Adrenal gland (tissue), 12 donors: Measurements from ENCODE around the gene FCRL4. TPM values are rescaled to one million over a fixed set of nuclear protein-coding genes. Genes with fewer than 3 reads are reported as not detected.

Experiments
- DNase-seq, 7 donors: peaks; one replicate each; pipeline ENCODE4 v3.0.0-alpha.2; 2019 to 2020
- H3K27ac ChIP-seq, 5 donors: fragments of 200-600 bp; sonication (generic) in 4 of 5; 1 replicate in 3 of 5; 2 replicates in 2 of 5; pipeline versions ENCODE4 v1.5.1 to v1.8.0; 2016 to 2020; ENCODE audit warnings: mild to moderate bottlenecking in 1 of 5
- H3K27me3 ChIP-seq: fragments of 200-600 bp; 2 replicates; pipeline ENCODE4 v1.8.0; 2021
- H3K36me3 ChIP-seq, 2 donors: fragments of 200-600 bp; replicated peaks in 1 of 2; 1 replicate in 1 of 2; 2 replicates in 1 of 2; pipeline versions ENCODE4 v1.5.1 to v1.8.0; 2018 to 2022
- H3K4me1 ChIP-seq, 2 donors: fragments of 200-600 bp; replicated peaks in 1 of 2; 1 replicate in 1 of 2; 2 replicates in 1 of 2; pipeline versions ENCODE4 v1.5.1 to v1.8.0; 2018 to 2021
- H3K4me3 ChIP-seq, 4 donors: fragments of 200-600 bp; sonication (generic) in 3 of 4; one replicate each; pipeline ENCODE4 v1.5.1; 2016 to 2018
- H3K9me3 ChIP-seq, 3 donors: fragments of 200-600 bp; sonication (generic) in 1 of 3; replicated peaks in 1 of 3; 1 replicate in 2 of 3; 2 replicates in 1 of 3; pipeline versions ENCODE4 v1.5.1 to v1.8.0; 2016 to 2021
- CTCF ChIP-seq, 6 experiments: fragments of 450-650 bp in 4 of 6; fragments of 200-600 bp in 2 of 6; sonication (generic) in 1 of 6; IDR thresholded peaks; 1 replicate in 5 of 6; 2 replicates in 1 of 6; pipeline versions ENCODE4 v1.5.1 to v1.8.0; 2016 to 2021; ENCODE audit warnings: antibody characterized with exemption in 6 of 6, mild to moderate bottlenecking in 2 of 6, moderate library complexity in 1 of 6
- POLR2A ChIP-seq, 2 donors: fragments of 450-650 bp; IDR thresholded peaks; one replicate each; pipeline ENCODE4 v1.6.1; 2017; ENCODE audit warnings: antibody characterized with exemption in 2 of 2, mild to moderate bottlenecking in 2 of 2, moderate library complexity in 1 of 2
- WGBS, 4 donors: extraction: QIAGEN DNeasy Blood & Tissue Kit in 2 of 4; methylation state at CpG; one replicate each; pipeline versions ENCODE4 v1.1.5 to v1.1.7; 2013 to 2017; 5-methylcytosine and 5-hydroxymethylcytosine counted together
- intact Hi-C, 2 donors: fragments of 100-400 bp; cut with DNase I; formaldehyde crosslinking; loops; one replicate each; pipeline versions ENCODE4 v1.14.1 to v1.15.0; 2022 to 2023
- polyA plus RNA-seq, 3 donors: library from polyadenylated mRNA; stranded (reverse); fragments of 200-250 nt in 2 of 3; fragments of 350-450 nt in 1 of 3; fragmentation: Illumina TruSeq in 1 of 3; extraction: RNeasy Lipid Tissue Mini Kit (QIAGEN cat#74804) in 1 of 3; gene quantifications; one replicate each; pipeline ENCODE4 v1.2.3, GENCODE V29; 2013 to 2014
- total RNA-seq, 9 donors: library from RNA; depleted of rRNA in 4 of 9; stranded (reverse); fragments of >200 nt in 4 of 9; fragments of 120-200 nt in 1 of 9; fragmentation: NEBNext Ultra II Directional in 1 of 9; extraction: Animal tissue kit (Norgen Biotek cat#: 25700) in 1 of 9; gene quantifications; one replicate each; pipeline versions ENCODE4 v1.1.0 to v1.2.4, GENCODE V29; 2013 to 2023
- donor health status: healthy with polysubstance abuse.
- donor health status: Bipolar disorder and iron deficiency.
- donor health status: DM: yes; HTN: yes; CAD: no.
- donor health status: DM: no; HTN: no; CAD: no.
- donor health status: DM: no; HTN: no; CAD: no.
- donor health status: DM: yes; HTN: yes; CAD: no.

Gene FCRL4
- total and polyA plus RNA-seq, 12 donors, result not detected

- Histone ChIP-seq H3K27ac (no peak overlapping the region), H3K36me3 (no peaks in the 10 kb centered on the region), H3K4me1 (no peaks in the 10 kb centered on the region), H3K9me3 (no peaks in the 10 kb centered on the region), H3K27me3 (peaks cover under 1% of the 10 kb centered on the region), H3K4me3 (no peak overlapping the region)
- WGBS, 4 donors, result 60 to 79% (median 76%) methylated on average over 3 of the region's 3 CpGs
- DNase-seq, result no peak
- TF ChIP-seq CTCF (IDR thresholded peaks at IDR 0.05), result no peak
- intact Hi-C loops, result no loop called here
These were observed 57.0 kb downstream of the FCRL4 start for GRCh38 chr1:157540852-157541251.

- 14 to 56% (median 19%) methylated on average over 2 of the region's 2 CpGs for WGBS, 4 donors
- no peaks in the 10 kb centered on the region for H3K4me1 ChIP-seq
- H3K4me3 ChIP-seq, result no peak overlapping the region
- TF ChIP-seq CTCF (IDR thresholded peaks at IDR 0.05) (no peak), POLR2A (IDR thresholded peaks at IDR 0.05) (no peak)
- H3K9me3 ChIP-seq, result no peaks in the 10 kb centered on the region
- H3K27ac ChIP-seq, result no peak overlapping the region
- no peaks in the 10 kb centered on the region for H3K36me3 ChIP-seq
- intact Hi-C loops, result no loop called here
- H3K27me3 ChIP-seq, result no peaks in the 10 kb centered on the region
- no peak for DNase-seq
These were observed 57.6 kb downstream of the FCRL4 start for GRCh38 chr1:157540160-157540748.

GRCh38 chr1:157539568-157539967, 58.3 kb downstream of the FCRL4 start:
- Histone ChIP-seq H3K27ac (no peak overlapping the region), H3K4me3 (no peak overlapping the region), H3K27me3 (no peaks in the 10 kb centered on the region), H3K4me1 (no peaks in the 10 kb centered on the region), H3K36me3 (no peaks in the 10 kb centered on the region), H3K9me3 (no peaks in the 10 kb centered on the region)
- DNase-seq, result no peak
- intact Hi-C loops, result no loop called here
- TF ChIP-seq POLR2A (IDR thresholded peaks at IDR 0.05) (no peak), CTCF (IDR thresholded peaks at IDR 0.05) (no peak)

- H3K27ac ChIP-seq, result no peak overlapping the region
- no peak overlapping the region for H3K4me3 ChIP-seq
- DNase-seq, result no peak
- no peaks in the 10 kb centered on the region for H3K4me1 ChIP-seq
- TF ChIP-seq POLR2A (IDR thresholded peaks at IDR 0.05) (no peak), CTCF (IDR thresholded peaks at IDR 0.05) (no peak)
- intact Hi-C loops, result no loop called here
- 57 to 73% (median 67%) methylated on average over 3 of the region's 3 CpGs for WGBS, 4 donors
- peaks cover 2% of the 10 kb centered on the region for H3K27me3 ChIP-seq
- no peaks in the 10 kb centered on the region for H3K9me3 ChIP-seq
- no peaks in the 10 kb centered on the region for H3K36me3 ChIP-seq
These were observed 65.3 kb downstream of the FCRL4 start for GRCh38 chr1:157532569-157532968.
